T-cell (primary cell): ENCODE measurements around the gene NAP1L4. TPM values are rescaled to one million over a fixed set of nuclear protein-coding genes. Genes with fewer than 3 reads are reported as not detected.
A peak's percentile ranks its signal among the peaks of the same experiment; 100 is the strongest.

Source experiments
- ATAC-seq, 4 experiments: fragments of 200-7000 bp in 3 of 4; fragments of 150-1000 bp in 1 of 4; cut with Tn5 transposase; replicated peaks in 1 of 4; 1 replicate in 3 of 4; 2 replicates in 1 of 4; pipeline ENCODE4 v1.10.0; 2021; ENCODE audit warnings: moderate library complexity in 3 of 4, mild to moderate bottlenecking in 2 of 4, moderate number of reproducible peaks in 1 of 4
- CTCF ChIA-PET, 2 donors: fragments of 300-600 bp; sonication (Branson Sonifier 250); formaldehyde crosslinking; loops; one replicate each; lab custom pipeline; 2022; ENCODE audit warnings: antibody characterized with exemption in 2 of 2; lab: Charles Lee
- POLR2A ChIA-PET, 2 donors: fragments of 300-600 bp; sonication (Branson Sonifier 250); formaldehyde crosslinking; loops; one replicate each; lab custom pipeline; 2022; ENCODE audit warnings: antibody characterized with exemption in 2 of 2; lab: Charles Lee
- DNase-seq, 35 experiments: peaks; one replicate each; pipeline versions ENCODE4 v3.0.0 to v3.0.0-alpha.2; 2013 to 2023
- H3K27ac ChIP-seq: one replicate; pipeline ENCODE4 v1.5.1; 2013; ENCODE audit warnings: low read length
- H3K27me3 ChIP-seq, 2 experiments: replicated peaks in 1 of 2; 1 replicate in 1 of 2; 2 replicates in 1 of 2; pipeline versions ENCODE4 v1.6.1 to v1.7.0; 2013; ENCODE audit warnings: low read length in 1 of 2, mixed read lengths in 1 of 2; ENCODE audit not compliant: control insufficient read depth in 2 of 2, insufficient read depth in 2 of 2; ENCODE audit errors: extremely low read depth in 1 of 2
- H3K36me3 ChIP-seq, 2 donors: 1 replicate in 1 of 2; 2 replicates in 1 of 2; pipeline versions ENCODE4 v1.6.1 to v1.7.0; 2013; ENCODE audit warnings: low read length in 1 of 2; ENCODE audit not compliant: control insufficient read depth in 2 of 2, insufficient read depth in 1 of 2; ENCODE audit errors: extremely low read depth in 1 of 2
- H3K4me1 ChIP-seq, 2 experiments: 1 replicate in 1 of 2; 2 replicates in 1 of 2; pipeline versions ENCODE4 v1.6.1 to v1.7.0; 2013; ENCODE audit warnings: low read length in 2 of 2, mixed read lengths in 1 of 2; ENCODE audit not compliant: insufficient read depth in 2 of 2, control insufficient read depth in 1 of 2; ENCODE audit errors: extremely low read depth in 1 of 2
- H3K4me3 ChIP-seq, 2 donors: 1 replicate in 1 of 2; 2 replicates in 1 of 2; pipeline versions ENCODE4 v1.5.1 to v1.7.0; 2013; ENCODE audit warnings: mild to moderate bottlenecking in 2 of 2, low read length in 1 of 2, moderate library complexity in 1 of 2; ENCODE audit not compliant: control insufficient read depth in 1 of 2; ENCODE audit errors: extremely low read depth in 1 of 2
- H3K9me3 ChIP-seq: 2 replicates; pipeline ENCODE4 v1.7.0; 2013
- H3K27ac Mint-ChIP-seq, 2 donors: one replicate each; pipeline ENCODE4 v1.8.0; 2020 to 2021; ENCODE audit warnings: mild to moderate bottlenecking in 2 of 2, mixed read lengths in 2 of 2
- H3K27me3 Mint-ChIP-seq, 2 donors: one replicate each; pipeline ENCODE4 v1.8.0; 2021 to 2022; ENCODE audit warnings: mixed read lengths in 2 of 2
- H3K36me3 Mint-ChIP-seq: one replicate; pipeline ENCODE4 v1.8.0; 2021; ENCODE audit warnings: mixed read lengths
- H3K4me1 Mint-ChIP-seq, 3 donors: one replicate each; pipeline ENCODE4 v1.8.0; 2020 to 2022; ENCODE audit warnings: mixed read lengths in 3 of 3, mild to moderate bottlenecking in 1 of 3
- H3K4me3 Mint-ChIP-seq, 3 donors: one replicate each; pipeline ENCODE4 v1.8.0; 2020 to 2022; ENCODE audit warnings: mild to moderate bottlenecking in 3 of 3, mixed read lengths in 3 of 3, moderate library complexity in 3 of 3
- H3K9me3 Mint-ChIP-seq, 3 donors: one replicate each; pipeline ENCODE4 v1.8.0; 2020 to 2022; ENCODE audit warnings: mixed read lengths in 3 of 3
- WGBS: methylation state at CpG from one replicate; pipeline ENCODE4 v1.1.5; 2013; ENCODE audit warnings: missing lambda C conversion rate; ENCODE audit not compliant: insufficient coverage; 5-methylcytosine and 5-hydroxymethylcytosine counted together
- total RNA-seq, 35 experiments: library from RNA in 6 of 35; stranded (reverse) in 6 of 35; fragments of 120-200 nt in 1 of 35; gene quantifications; one replicate each; pipeline versions ENCODE4 v1.2.1 to v1.2.4 and lab custom pipeline; 2013 to 2026

The NAP1L4 gene
- total RNA-seq, 5 donors from 2014 or later (not counting 1 experiment from before 2014, with no cell fraction given), result 253 to 388 (median 299) TPM

DNA sequence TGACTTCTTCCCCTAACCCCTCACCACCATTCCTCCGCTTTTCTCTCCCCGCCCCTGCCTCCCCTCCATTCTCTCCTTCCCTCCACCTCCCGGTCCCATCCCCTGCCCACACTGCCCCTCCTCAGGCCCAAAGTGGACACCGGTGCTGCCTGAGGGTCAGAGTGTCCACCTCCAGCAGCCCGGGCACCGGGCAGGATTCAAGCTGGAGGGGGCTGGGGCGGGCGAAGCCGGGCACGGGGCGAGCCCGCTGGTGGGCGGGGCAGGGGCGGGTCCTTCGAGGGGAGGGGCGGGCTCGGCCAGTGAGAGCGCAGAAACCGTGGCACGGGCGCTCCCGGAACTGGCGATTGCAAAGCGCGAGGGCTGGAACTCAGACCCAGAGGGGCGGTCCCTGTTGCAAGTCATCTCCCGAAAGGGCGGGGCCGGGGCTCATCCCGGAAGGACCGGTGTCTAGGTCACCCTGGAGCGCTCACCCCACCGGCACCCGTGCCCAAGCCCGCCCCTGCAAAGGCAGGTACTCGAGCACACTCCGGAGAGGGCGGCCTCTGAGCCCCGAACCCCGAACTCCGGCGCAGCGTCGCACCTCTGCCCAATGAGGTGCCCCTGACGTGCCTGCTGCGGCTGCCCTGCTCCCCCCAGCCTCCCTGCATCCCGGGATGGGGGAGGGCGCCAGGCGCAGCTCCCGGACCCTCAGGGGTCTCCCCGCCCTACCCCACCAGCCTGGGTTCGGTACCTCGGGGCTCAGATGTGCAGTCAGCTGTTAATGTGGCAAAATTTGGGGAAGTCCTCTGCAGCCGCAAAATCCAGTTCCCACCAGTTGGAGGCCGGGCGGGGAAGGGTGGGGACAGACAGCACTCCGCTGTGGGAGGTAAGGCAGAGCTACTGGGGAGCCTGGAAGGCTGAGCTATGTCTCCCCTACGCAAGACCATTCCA is 90.0 kb downstream of the NAP1L4 start:
- Mint-ChIP-seq H3K36me3 (peaks cover 22% of the 10 kb centered on the region), H3K4me3 (peak overlapping the region; percentile 58 to 80 (median 71)), H3K4me1 (peaks cover 40 to 60% (median 49%) of the 10 kb centered on the region in 3 donors), H3K9me3 (peaks cover 0 to 6% (median 3%) of the 10 kb centered on the region in 3 donors), H3K27ac (peak overlapping the region; percentile 61 to 66), H3K27me3 (no peaks in the 10 kb centered on the region)
- ATAC-seq, result peak; percentile 86 to 91 (median 89)
- CTCF ChIA-PET, result interaction anchor here in 1 of 2 donors (0.7 to 1.2 kb wide), 2 partner anchors 11 to 90 kb away, joined by 3 to 6 read pairs; partner anchors contain the start of gene NAP1L4
- Histone ChIP-seq H3K4me1 (peaks cover 7 to 51% of the 10 kb centered on the region in 2 experiments), H3K36me3 (no peaks in the 10 kb centered on the region), H3K4me3 (peak overlapping the region; percentile 65 to 80), H3K9me3 (no peaks in the 10 kb centered on the region), H3K27me3 (peaks cover 0 to 2% of the 10 kb centered on the region in 2 experiments), H3K27ac (peak overlapping the region; percentile 74)
- DNase-seq, result peak; percentile 67 to 92 (median 80)
- WGBS, result 4% methylated on average over 53 of the region's 58 CpGs
- POLR2A ChIA-PET, result no interaction called here

GRCh38 chr11:2901196-2901796 is 90.8 kb downstream of the NAP1L4 start:
- DNase-seq (no peak), ATAC-seq (no peak)
- Histone ChIP-seq H3K36me3 (no peaks in the 10 kb centered on the region), H3K4me1 (peaks cover 7 to 51% of the 10 kb centered on the region in 2 experiments), H3K4me3 (peak overlapping the region in 1 of 2 donors; percentile 80), H3K27me3 (peaks cover 0 to 2% of the 10 kb centered on the region in 2 experiments), H3K27ac (peak overlapping the region; percentile 74), H3K9me3 (no peaks in the 10 kb centered on the region)
- H3K4me3 Mint-ChIP-seq, result peak overlapping the region; percentile 48 to 62 (median 58)
- peaks cover 40 to 60% (median 49%) of the 10 kb centered on the region in 3 donors for H3K4me1 Mint-ChIP-seq
- no peaks in the 10 kb centered on the region for H3K27me3 Mint-ChIP-seq
- CTCF ChIA-PET, result interaction anchor here in 1 of 2 donors (1.1 kb wide), 1 partner anchor 14 kb away, joined by 5 read pairs; no protein-coding TSS in a partner anchor
- 92% methylated on average over 11 of the region's 16 CpGs for WGBS
- peak overlapping the region; percentile 64 to 80 for H3K27ac Mint-ChIP-seq
- H3K36me3 Mint-ChIP-seq, result peaks cover 17% of the 10 kb centered on the region
- H3K9me3 Mint-ChIP-seq, result peaks cover 0 to 6% (median 3%) of the 10 kb centered on the region in 3 donors
- POLR2A ChIA-PET, result no interaction called here

DNA sequence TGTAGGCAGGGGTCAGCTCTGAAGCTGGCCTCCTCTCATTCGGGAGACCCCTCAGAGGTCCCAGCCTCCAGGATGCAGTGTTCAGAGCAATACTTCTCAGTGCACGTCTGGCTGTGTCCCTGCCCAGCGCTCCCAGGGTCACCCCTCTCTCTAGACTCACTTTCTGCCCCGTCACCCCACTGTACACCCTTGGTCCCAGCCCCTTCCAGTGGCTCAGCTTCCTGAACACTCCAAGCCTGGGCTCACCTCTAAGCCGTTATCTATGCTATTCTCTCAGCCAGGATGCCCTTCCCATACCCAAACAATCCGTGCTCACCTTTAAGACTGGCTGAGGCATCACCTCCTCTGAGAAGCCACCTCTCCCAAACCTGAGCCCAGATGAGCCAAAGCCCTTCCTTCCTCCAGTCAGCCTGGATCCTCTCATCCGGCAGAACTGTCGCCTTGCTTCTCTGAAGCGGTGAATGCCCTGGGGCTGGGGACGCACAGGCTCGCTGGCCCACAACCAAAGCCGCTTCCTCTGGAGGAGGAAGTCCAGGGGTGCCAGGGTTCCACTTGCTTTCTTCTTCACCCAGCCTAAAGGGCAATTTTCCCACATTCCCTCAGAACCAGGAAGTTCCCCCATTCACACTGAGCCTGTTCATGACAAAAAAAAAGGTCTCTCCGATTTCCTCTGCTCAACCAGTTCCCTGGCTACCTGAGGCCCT is 92.9 kb downstream of the NAP1L4 start:
- Histone ChIP-seq H3K27ac (peak overlapping the region; percentile 51), H3K4me1 (peaks cover 7 to 51% of the 10 kb centered on the region in 2 experiments), H3K36me3 (no peaks in the 10 kb centered on the region), H3K4me3 (no peak overlapping the region), H3K9me3 (no peaks in the 10 kb centered on the region), H3K27me3 (peaks cover 0 to 2% of the 10 kb centered on the region in 2 experiments)
- no peaks in the 10 kb centered on the region for H3K36me3 Mint-ChIP-seq
- peaks cover 32 to 52% (median 47%) of the 10 kb centered on the region in 3 donors for H3K4me1 Mint-ChIP-seq
- H3K9me3 Mint-ChIP-seq, result no peaks in the 10 kb centered on the region
- peak overlapping the region in 1 of 3 donors; percentile 69 for H3K4me3 Mint-ChIP-seq
- POLR2A ChIA-PET, result no interaction called here
- 87% methylated on average over 7 of the region's 13 CpGs for WGBS
- CTCF ChIA-PET, result no interaction called here
- peak overlapping the region; percentile 94 to 97 for H3K27ac Mint-ChIP-seq
- ATAC-seq (no peak), DNase-seq (no peak)
- H3K27me3 Mint-ChIP-seq, result no peaks in the 10 kb centered on the region

DNA sequence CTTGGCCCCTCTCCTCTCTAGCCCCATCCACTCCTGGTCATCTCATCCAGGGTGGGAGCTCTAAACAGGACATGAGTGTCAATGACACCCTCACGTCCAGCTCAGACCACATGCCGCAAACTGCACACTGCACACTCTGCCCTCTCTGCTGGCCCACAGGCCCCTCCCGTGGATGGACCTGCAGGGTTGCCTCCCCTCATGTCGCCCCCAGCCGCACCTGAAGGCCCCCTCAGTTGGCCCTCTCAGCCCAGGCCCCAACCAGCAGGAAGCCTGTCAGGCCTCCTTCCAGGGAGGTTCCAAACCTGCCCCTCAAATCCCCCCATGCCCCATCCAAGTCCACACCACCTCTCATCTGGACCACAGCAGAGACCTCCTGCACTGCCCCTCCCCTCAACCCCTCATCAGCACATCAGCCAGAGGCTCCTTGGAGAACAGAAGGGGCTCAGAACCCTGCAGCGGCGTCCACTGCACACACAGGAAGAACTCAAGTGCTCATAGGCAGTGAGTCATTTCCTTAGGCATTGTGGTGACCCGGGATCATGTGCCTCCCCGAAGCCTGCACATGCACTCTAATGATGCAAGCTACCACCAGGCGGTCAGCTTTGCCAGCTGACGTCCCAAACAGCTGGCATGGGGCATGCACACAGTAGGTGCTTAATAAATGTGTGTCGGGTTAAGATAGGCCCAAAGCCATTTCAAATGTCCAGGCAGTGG is 93.6 kb downstream of the NAP1L4 start:
- peak overlapping the region; percentile 67 to 76 (median 69) for H3K4me3 Mint-ChIP-seq
- 33% methylated on average over 12 of the region's 12 CpGs for WGBS
- ChIA-PET CTCF (no interaction called here), POLR2A (no interaction called here)
- no peaks in the 10 kb centered on the region for H3K36me3 ChIP-seq
- no peaks in the 10 kb centered on the region for H3K36me3 Mint-ChIP-seq
- peaks cover 28 to 51% (median 43%) of the 10 kb centered on the region in 3 donors for H3K4me1 Mint-ChIP-seq
- H3K4me3 ChIP-seq, result peak overlapping the region in 1 of 2 donors; percentile 18
- DNase-seq (peak in 32 of 35 experiments; percentile 19 to 75 (median 44)), ATAC-seq (peak; percentile 35 to 74 (median 65))
- peak overlapping the region; percentile 51 for H3K27ac ChIP-seq
- H3K27me3 Mint-ChIP-seq, result no peaks in the 10 kb centered on the region
- H3K27me3 ChIP-seq, result peaks cover 0 to 2% of the 10 kb centered on the region in 2 experiments
- no peaks in the 10 kb centered on the region for H3K9me3 ChIP-seq
- peaks cover 7 to 49% of the 10 kb centered on the region in 2 experiments for H3K4me1 ChIP-seq
- H3K27ac Mint-ChIP-seq, result peak overlapping the region; percentile 94 to 97
- no peaks in the 10 kb centered on the region for H3K9me3 Mint-ChIP-seq

- DNase-seq, result no peak
- no peaks in the 10 kb centered on the region for H3K27me3 Mint-ChIP-seq
- POLR2A ChIA-PET, result no interaction called here
- no peaks in the 10 kb centered on the region for H3K9me3 ChIP-seq
- no peaks in the 10 kb centered on the region for H3K36me3 Mint-ChIP-seq
- no peaks in the 10 kb centered on the region for H3K36me3 ChIP-seq
- H3K4me3 Mint-ChIP-seq, result no peak overlapping the region
- peaks cover 36 to 52% (median 44%) of the 10 kb centered on the region in 3 donors for H3K4me1 Mint-ChIP-seq
- CTCF ChIA-PET, result no interaction called here
- peaks cover 4 to 48% of the 10 kb centered on the region in 2 experiments for H3K4me1 ChIP-seq
- no peak for ATAC-seq
- 94% methylated on average over 6 of the region's 6 CpGs for WGBS
- H3K9me3 Mint-ChIP-seq, result no peaks in the 10 kb centered on the region
- H3K27ac ChIP-seq, result no peak overlapping the region
- H3K27me3 ChIP-seq, result no peaks in the 10 kb centered on the region
- H3K4me3 ChIP-seq, result no peak overlapping the region
- peak overlapping the region in 1 of 2 donors; percentile 23 for H3K27ac Mint-ChIP-seq
These were observed 95.1 kb downstream of the NAP1L4 start for GRCh38 chr11:2897048-2897447.
